ENCODE measurements around the gene NAALADL2.

Gene NAALADL2

GRCh38 chr3:174953068-174953467, 93.9 kb downstream of the NAALADL2 start:
- H3K27me3 ChIP-seq (ENCODE audit: control insufficient read depth, insufficient read depth, low read length): no peaks in the 10 kb centered on the region
- no peaks in the 10 kb centered on the region for H3K36me3 ChIP-seq (ENCODE audit: control insufficient read depth, insufficient read depth, low read length)
- no peak overlapping the region for H3K9ac ChIP-seq (ENCODE audit: low read length)
- H3K4me3 ChIP-seq (ENCODE audit: low read length): no peak overlapping the region
- H3K9me3 ChIP-seq (ENCODE audit: control insufficient read depth, low read length): no peaks in the 10 kb centered on the region
- no peaks in the 10 kb centered on the region for H3K4me1 ChIP-seq (ENCODE audit: control insufficient read depth, insufficient read depth, low read length)

DNA sequence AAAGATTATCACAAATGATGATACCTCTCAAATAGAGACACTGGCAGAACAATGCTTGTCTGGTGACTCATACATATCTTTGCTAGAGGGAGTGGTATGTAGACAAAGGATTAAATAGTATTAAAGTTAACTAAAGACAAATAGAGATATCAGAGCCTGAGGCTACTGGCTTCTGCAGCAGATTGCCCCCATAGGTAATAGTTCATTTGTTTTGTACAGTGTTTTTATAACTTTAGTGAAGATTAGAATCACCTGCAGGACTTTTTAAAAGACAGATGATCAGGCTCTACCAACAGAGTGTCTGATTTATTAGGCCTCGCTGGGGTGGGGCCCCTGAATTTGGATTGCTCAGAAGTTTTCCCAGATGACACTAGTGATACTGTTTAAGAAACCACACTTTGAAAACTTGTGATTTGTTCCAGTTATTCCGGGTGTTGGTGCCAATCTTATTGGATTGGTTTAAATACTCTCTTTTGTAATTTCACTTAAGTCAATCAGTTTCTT, 96.4 kb downstream of the NAALADL2 start:
- Histone ChIP-seq H3K4me1 (ENCODE audit: control insufficient read depth, insufficient read depth, low read length) (no peaks in the 10 kb centered on the region), H3K4me3 (ENCODE audit: low read length) (no peak overlapping the region), H3K9me3 (ENCODE audit: control insufficient read depth, low read length) (no peaks in the 10 kb centered on the region)

DNA sequence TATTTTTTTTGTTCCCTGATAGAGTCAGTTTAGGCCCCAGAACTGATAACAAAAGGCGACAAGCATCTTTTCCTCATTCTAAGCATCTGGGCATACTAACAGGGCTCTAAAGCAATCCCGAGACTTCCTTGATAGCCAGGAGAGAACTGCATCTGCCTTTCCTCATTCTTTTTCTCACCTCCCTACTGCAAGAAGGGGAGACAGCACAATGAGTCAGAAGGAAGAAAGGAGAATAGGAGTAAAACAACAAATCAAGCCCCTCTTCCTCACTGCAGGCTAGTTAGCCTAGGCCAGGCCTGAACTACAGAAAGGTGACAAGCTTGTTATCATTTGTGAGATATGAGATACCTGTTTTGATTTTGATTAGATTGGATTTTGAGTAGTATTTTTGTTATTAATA, 97.9 kb downstream of the NAALADL2 start:
- Histone ChIP-seq H3K9me3 (ENCODE audit: control insufficient read depth, low read length) (no peaks in the 10 kb centered on the region), H3K4me3 (ENCODE audit: low read length) (no peak overlapping the region), H3K4me1 (ENCODE audit: control insufficient read depth, insufficient read depth, low read length) (no peaks in the 10 kb centered on the region), H3K36me3 (ENCODE audit: control insufficient read depth, insufficient read depth, low read length) (no peaks in the 10 kb centered on the region), H3K27me3 (ENCODE audit: control insufficient read depth, insufficient read depth, low read length) (no peaks in the 10 kb centered on the region), H3K9ac (ENCODE audit: low read length) (no peak overlapping the region)

More for the DNA sequence above, 96.4 kb downstream of the NAALADL2 start:
- H3K27me3 ChIP-seq (ENCODE audit: control insufficient read depth, insufficient read depth, low read length): no peaks in the 10 kb centered on the region
- H3K9ac ChIP-seq (ENCODE audit: low read length): no peak overlapping the region
- no peaks in the 10 kb centered on the region for H3K36me3 ChIP-seq (ENCODE audit: control insufficient read depth, insufficient read depth, low read length)

DNA sequence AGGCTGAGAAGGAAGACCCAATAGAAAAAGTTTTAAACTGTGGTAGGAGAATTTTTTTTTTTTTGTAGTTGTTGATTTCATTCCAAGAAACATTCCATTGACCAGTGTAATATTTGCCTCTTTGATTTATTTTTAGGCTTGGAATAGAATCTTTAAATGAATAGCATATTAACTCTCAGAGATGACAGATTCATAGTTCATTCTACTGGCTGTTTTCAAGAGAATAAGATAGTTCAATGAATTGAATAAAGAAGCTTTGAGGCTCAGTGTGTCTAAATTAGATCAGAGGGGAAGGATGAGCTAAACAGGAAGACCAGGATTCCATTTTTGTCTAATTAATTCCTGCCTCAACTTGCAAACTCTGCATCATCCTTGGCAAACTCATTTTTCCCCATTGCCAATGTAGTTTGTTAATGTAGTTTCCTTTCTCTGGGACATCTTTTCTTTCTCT, 98.4 kb downstream of the NAALADL2 start:
- H3K9me3 ChIP-seq (ENCODE audit: control insufficient read depth, low read length): no peaks in the 10 kb centered on the region
- H3K27me3 ChIP-seq (ENCODE audit: control insufficient read depth, insufficient read depth, low read length): no peaks in the 10 kb centered on the region
- no peaks in the 10 kb centered on the region for H3K4me1 ChIP-seq (ENCODE audit: control insufficient read depth, insufficient read depth, low read length)
- H3K4me3 ChIP-seq (ENCODE audit: low read length): no peak overlapping the region
- no peaks in the 10 kb centered on the region for H3K36me3 ChIP-seq (ENCODE audit: control insufficient read depth, insufficient read depth, low read length)
- no peak overlapping the region for H3K9ac ChIP-seq (ENCODE audit: low read length)

DNA sequence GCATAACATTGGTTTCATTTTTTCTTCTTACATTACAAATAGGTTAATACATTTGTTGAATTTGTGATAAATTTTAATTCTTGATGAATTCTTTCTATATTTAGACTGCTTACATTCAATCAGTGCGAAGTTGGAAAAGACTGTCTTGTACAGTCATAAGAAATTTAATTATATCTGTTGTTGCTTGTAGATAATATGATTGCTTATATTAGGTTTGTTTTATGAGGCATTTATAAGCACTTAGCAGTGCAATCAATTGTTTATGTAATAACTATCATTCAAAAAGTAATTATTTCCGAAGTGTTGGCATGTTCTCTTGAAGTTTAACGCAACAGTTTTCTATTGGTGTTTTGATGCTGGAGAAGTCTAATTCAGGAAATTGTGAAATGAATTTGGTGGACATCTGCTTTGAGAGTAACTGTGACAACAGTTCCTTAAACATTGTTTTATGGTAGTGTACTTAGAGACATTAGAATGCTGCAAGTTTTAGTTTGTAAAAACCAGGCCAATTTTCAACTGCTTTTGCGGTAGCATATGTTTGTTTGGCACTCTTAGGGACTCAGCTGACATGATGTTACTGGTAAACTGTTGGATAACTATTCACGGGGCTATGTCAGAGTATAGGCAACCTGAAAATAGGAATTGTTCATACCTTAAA, 99.7 kb downstream of the NAALADL2 start:
- Histone ChIP-seq H3K9ac (ENCODE audit: low read length) (no peak overlapping the region), H3K27me3 (ENCODE audit: control insufficient read depth, insufficient read depth, low read length) (no peaks in the 10 kb centered on the region), H3K4me1 (ENCODE audit: control insufficient read depth, insufficient read depth, low read length) (no peaks in the 10 kb centered on the region), H3K4me3 (ENCODE audit: low read length) (no peak overlapping the region), H3K36me3 (ENCODE audit: control insufficient read depth, insufficient read depth, low read length) (no peaks in the 10 kb centered on the region), H3K9me3 (ENCODE audit: control insufficient read depth, low read length) (no peaks in the 10 kb centered on the region)

GRCh38 chr3:174959556-174960065, 100.5 kb downstream of the NAALADL2 start:
- H3K36me3 ChIP-seq (ENCODE audit: control insufficient read depth, insufficient read depth, low read length): no peaks in the 10 kb centered on the region

DNA sequence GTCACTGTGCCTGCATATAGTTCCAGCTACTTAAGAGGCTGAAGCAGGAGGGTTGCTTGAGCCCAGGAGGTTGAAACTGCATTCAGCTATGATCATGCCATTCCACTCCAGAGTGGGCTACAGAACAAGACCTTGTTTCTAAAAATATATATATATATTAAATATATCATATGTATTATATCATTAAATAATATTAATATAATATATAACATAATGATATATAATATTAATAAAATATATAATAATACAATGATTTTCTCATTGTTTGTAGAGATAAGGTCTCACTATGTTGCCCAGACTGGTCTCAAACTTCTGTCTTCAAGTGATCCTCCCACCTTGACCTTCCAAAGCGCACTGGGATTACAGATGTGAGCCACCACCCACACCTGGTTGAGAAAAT, 101.8 kb downstream of the NAALADL2 start:
- H3K4me1 ChIP-seq (ENCODE audit: control insufficient read depth, insufficient read depth, low read length): no peaks in the 10 kb centered on the region
- H3K4me3 ChIP-seq (ENCODE audit: low read length): no peak overlapping the region
- no peak overlapping the region for H3K9ac ChIP-seq (ENCODE audit: low read length)
- H3K27me3 ChIP-seq (ENCODE audit: control insufficient read depth, insufficient read depth, low read length): no peaks in the 10 kb centered on the region
- H3K36me3 ChIP-seq (ENCODE audit: control insufficient read depth, insufficient read depth, low read length): no peaks in the 10 kb centered on the region
- H3K9me3 ChIP-seq (ENCODE audit: control insufficient read depth, low read length): no peaks in the 10 kb centered on the region

More at GRCh38 chr3:174959556-174960065, 100.5 kb downstream of the NAALADL2 start:
- H3K4me1 ChIP-seq (ENCODE audit: control insufficient read depth, insufficient read depth, low read length): no peaks in the 10 kb centered on the region
- no peak overlapping the region for H3K4me3 ChIP-seq (ENCODE audit: low read length)
- no peaks in the 10 kb centered on the region for H3K9me3 ChIP-seq (ENCODE audit: control insufficient read depth, low read length)
- no peak overlapping the region for H3K9ac ChIP-seq (ENCODE audit: low read length)
- no peaks in the 10 kb centered on the region for H3K27me3 ChIP-seq (ENCODE audit: control insufficient read depth, insufficient read depth, low read length)

GRCh38 chr3:174973465-174973864, 114.3 kb downstream of the NAALADL2 start:
- Histone ChIP-seq H3K4me3 (ENCODE audit: low read length) (no peak overlapping the region), H3K9ac (ENCODE audit: low read length) (no peak overlapping the region), H3K9me3 (ENCODE audit: control insufficient read depth, low read length) (no peaks in the 10 kb centered on the region), H3K27me3 (ENCODE audit: control insufficient read depth, insufficient read depth, low read length) (no peaks in the 10 kb centered on the region), H3K4me1 (ENCODE audit: control insufficient read depth, insufficient read depth, low read length) (no peaks in the 10 kb centered on the region), H3K36me3 (ENCODE audit: control insufficient read depth, insufficient read depth, low read length) (no peaks in the 10 kb centered on the region)

DNA sequence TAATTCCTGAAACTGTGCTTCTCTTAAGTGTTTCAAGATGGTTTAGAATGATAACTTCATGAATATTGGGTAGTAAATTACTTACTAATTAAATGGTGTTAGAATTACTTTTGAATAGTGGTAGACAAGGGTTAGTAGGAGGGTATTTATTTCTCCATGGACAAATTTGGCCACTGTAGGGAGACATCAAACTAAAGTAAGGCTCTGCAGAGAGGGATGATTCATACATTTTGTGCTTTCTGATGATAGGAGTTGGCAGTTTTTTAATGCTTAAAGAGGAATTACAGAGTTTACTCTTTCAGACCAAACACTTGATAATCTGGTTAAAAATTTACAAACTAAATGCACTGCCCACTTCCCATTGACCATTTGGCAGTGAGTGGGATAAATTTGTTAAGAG, 127.6 kb downstream of the NAALADL2 start:
- no peaks in the 10 kb centered on the region for H3K36me3 ChIP-seq (ENCODE audit: control insufficient read depth, insufficient read depth, low read length)
- no peaks in the 10 kb centered on the region for H3K4me1 ChIP-seq (ENCODE audit: control insufficient read depth, insufficient read depth, low read length)
- H3K9me3 ChIP-seq (ENCODE audit: control insufficient read depth, low read length): no peaks in the 10 kb centered on the region
- H3K4me3 ChIP-seq (ENCODE audit: low read length): no peak overlapping the region
- H3K9ac ChIP-seq (ENCODE audit: low read length): no peak overlapping the region
- no peaks in the 10 kb centered on the region for H3K27me3 ChIP-seq (ENCODE audit: control insufficient read depth, insufficient read depth, low read length)

- H3K9ac ChIP-seq (ENCODE audit: low read length): no peak overlapping the region
- no peak overlapping the region for H3K4me3 ChIP-seq (ENCODE audit: low read length)
- no peaks in the 10 kb centered on the region for H3K9me3 ChIP-seq (ENCODE audit: control insufficient read depth, low read length)
- H3K27me3 ChIP-seq (ENCODE audit: control insufficient read depth, insufficient read depth, low read length): no peaks in the 10 kb centered on the region
- H3K36me3 ChIP-seq (ENCODE audit: control insufficient read depth, insufficient read depth, low read length): no peaks in the 10 kb centered on the region
- H3K4me1 ChIP-seq (ENCODE audit: control insufficient read depth, insufficient read depth, low read length): no peaks in the 10 kb centered on the region
Measured at GRCh38 chr3:175001091-175001490, 142.0 kb downstream of the NAALADL2 start.

GRCh38 chr3:175002732-175003143, 143.6 kb downstream of the NAALADL2 start:
- Histone ChIP-seq H3K4me3 (ENCODE audit: low read length) (no peak overlapping the region), H3K36me3 (ENCODE audit: control insufficient read depth, insufficient read depth, low read length) (no peaks in the 10 kb centered on the region), H3K27me3 (ENCODE audit: control insufficient read depth, insufficient read depth, low read length) (no peaks in the 10 kb centered on the region), H3K9ac (ENCODE audit: low read length) (no peak overlapping the region), H3K4me1 (ENCODE audit: control insufficient read depth, insufficient read depth, low read length) (no peaks in the 10 kb centered on the region), H3K9me3 (ENCODE audit: control insufficient read depth, low read length) (no peaks in the 10 kb centered on the region)

GRCh38 chr3:175003590-175003989, 144.5 kb downstream of the NAALADL2 start:
- Histone ChIP-seq H3K4me3 (ENCODE audit: low read length) (no peak overlapping the region), H3K27me3 (ENCODE audit: control insufficient read depth, insufficient read depth, low read length) (no peaks in the 10 kb centered on the region), H3K36me3 (ENCODE audit: control insufficient read depth, insufficient read depth, low read length) (no peaks in the 10 kb centered on the region), H3K4me1 (ENCODE audit: control insufficient read depth, insufficient read depth, low read length) (no peaks in the 10 kb centered on the region), H3K9ac (ENCODE audit: low read length) (no peak overlapping the region), H3K9me3 (ENCODE audit: control insufficient read depth, low read length) (no peaks in the 10 kb centered on the region)
